Astrocyte of the spinal cord (primary cell): Measurements from ENCODE around the gene MRPS23.

Experiments used
- DNase-seq: peaks from one replicate; pipeline ENCODE4 v3.0.0; 2011; ENCODE audit warnings: low read depth, low spot score
- H3K4me3 ChIP-seq: 2 replicates; pipeline ENCODE4 v1.5.1; 2011; ENCODE audit warnings: low read depth, mild to moderate bottlenecking, low read length, moderate library complexity
- CTCF ChIP-seq: IDR thresholded peaks from 2 replicates; pipeline ENCODE4 v1.5.1; 2012; ENCODE audit warnings: low read depth, mild to moderate bottlenecking, low read length, inconsistent platforms
- in situ Hi-C: cut with HindIII; loops from 2 replicates; pipeline ENCODE4 v1.10.0; 2017; ENCODE audit warnings: low sequenced_read_pairs

Gene MRPS23

GRCh38 chr17:57886020-57886419, 36.2 kb upstream of the MRPS23 start:
- H3K4me3 ChIP-seq: no peak overlapping the region
- TF ChIP-seq CTCF: no peak
- no peak for DNase-seq
- in situ Hi-C loops: no loop called here

- no peak for TF ChIP-seq CTCF
- in situ Hi-C loops: no loop called here
- H3K4me3 ChIP-seq: no peak overlapping the region
- no peak for DNase-seq
Observed at GRCh38 chr17:57885148-57885915, 35.5 kb upstream of the MRPS23 start.

- DNase-seq: peak; percentile 46
- in situ Hi-C loops: no loop called here
- no peak for TF ChIP-seq CTCF
- no peak overlapping the region for H3K4me3 ChIP-seq
Observed at GRCh38 chr17:57881783-57882351, 32.0 kb upstream of the MRPS23 start.

GRCh38 chr17:57881143-57881542, 31.3 kb upstream of the MRPS23 start:
- TF ChIP-seq CTCF: no peak
- in situ Hi-C loops: no loop called here
- peak; percentile 88 for DNase-seq
- H3K4me3 ChIP-seq: no peak overlapping the region

- TF ChIP-seq CTCF: no peak
- in situ Hi-C loops: no loop called here
- no peak overlapping the region for H3K4me3 ChIP-seq
- no peak for DNase-seq
Observed at GRCh38 chr17:57880086-57880456, 30.2 kb upstream of the MRPS23 start.

- TF ChIP-seq CTCF: no peak
- DNase-seq: no peak
- in situ Hi-C loops: no loop called here
- no peak overlapping the region for H3K4me3 ChIP-seq
Observed at GRCh38 chr17:57879437-57880085, 29.7 kb upstream of the MRPS23 start.
